GM15510 (cell line): ENCODE data around the gene TMEM259.
A peak's percentile ranks its signal among the peaks of the same experiment; 100 is the strongest.

Source experiments
- POLR2A ChIP-seq: IDR thresholded peaks from 3 replicates; pipeline ENCODE4 v1.6.1; 2011; ENCODE audit warnings: borderline replicate concordance; ENCODE audit not compliant: insufficient read length; ENCODE audit errors: extremely low read depth

The TMEM259 gene

GRCh38 chr19:1049800-1050199 is 28.9 kb upstream of the TMEM259 start:
- no peak for TF ChIP-seq POLR2A

- TF ChIP-seq POLR2A: no peak
Measured at GRCh38 chr19:1049106-1049505, 28.2 kb upstream of the TMEM259 start.

- no peak for TF ChIP-seq POLR2A
Measured at GRCh38 chr19:1047696-1048147, 26.8 kb upstream of the TMEM259 start.

- no peak for TF ChIP-seq POLR2A
Measured at GRCh38 chr19:1046836-1047695, 26.1 kb upstream of the TMEM259 start.

GRCh38 chr19:1046117-1046626 is 25.2 kb upstream of the TMEM259 start:
- TF ChIP-seq POLR2A: no peak

- no peak for TF ChIP-seq POLR2A
Measured at GRCh38 chr19:1045247-1045603, 24.3 kb upstream of the TMEM259 start.

- TF ChIP-seq POLR2A: no peak
Measured at GRCh38 chr19:1042689-1043511, 22.0 kb upstream of the TMEM259 start.

- TF ChIP-seq POLR2A: no peak
Measured at GRCh38 chr19:1041835-1042685, 21.1 kb upstream of the TMEM259 start.

- TF ChIP-seq POLR2A: no peak
Measured at GRCh38 chr19:1041272-1041834, 20.4 kb upstream of the TMEM259 start.

- no peak for TF ChIP-seq POLR2A
Measured at GRCh38 chr19:1040476-1041271, 19.8 kb upstream of the TMEM259 start.

GRCh38 chr19:1039646-1040475 is 18.9 kb upstream of the TMEM259 start, which contains the start of gene ABCA7:
TSS of gene ABCA7 (plus strand) at chr19:1040107. CDS start at chr19:1041362, 1,255 bp downstream.
- TF ChIP-seq POLR2A: peak; percentile 54

- TF ChIP-seq POLR2A: no peak
Measured at GRCh38 chr19:1038978-1039645, 18.2 kb upstream of the TMEM259 start.

GRCh38 chr19:1037621-1038064 is 16.7 kb upstream of the TMEM259 start:
- no peak for TF ChIP-seq POLR2A
